HG03342 (cell line): ENCODE measurements around the gene RSPH10B2.
A peak's percentile ranks its signal among the peaks of the same experiment; 100 is the strongest.
"Not testable (repeated sequence)": the region's sequence is repeated elsewhere in the genome, so short reads cannot be mapped to it uniquely, and the experiment has no call there.

ENCODE experiments used
- ATAC-seq: cut with Tn5 transposase; IDR thresholded peaks from one replicate; pipeline ENCODE4 v1.9.1; 2021; ENCODE audit warnings: mild to moderate bottlenecking, moderate library complexity; ENCODE audit not compliant: unreplicated experiment

Gene RSPH10B2

GRCh38 chr7:6753964-6754363 is at the start of gene RSPH10B2:
TSS of gene RSPH10B2 (plus strand) at chr7:6754103. CDS start at chr7:6757678, 3,575 bp downstream.
- ATAC-seq: not testable (repeated sequence)

GRCh38 chr7:6705959-6706665 is 47.8 kb upstream of the RSPH10B2 start:
- ATAC-seq: peak; percentile 30

- ATAC-seq: peak; percentile 87
Measured at GRCh38 chr7:6706666-6707407, 47.1 kb upstream of the RSPH10B2 start, which contains the start of gene ZNF12. TSS of gene ZNF12 (minus strand) at chr7:6706947. CDS start at chr7:6705173, 1,774 bp downstream.

GRCh38 chr7:6708304-6708703 is 45.6 kb upstream of the RSPH10B2 start:
- no peak for ATAC-seq

- ATAC-seq: no peak
Measured at GRCh38 chr7:6709808-6710207, 44.1 kb upstream of the RSPH10B2 start.

DNA sequence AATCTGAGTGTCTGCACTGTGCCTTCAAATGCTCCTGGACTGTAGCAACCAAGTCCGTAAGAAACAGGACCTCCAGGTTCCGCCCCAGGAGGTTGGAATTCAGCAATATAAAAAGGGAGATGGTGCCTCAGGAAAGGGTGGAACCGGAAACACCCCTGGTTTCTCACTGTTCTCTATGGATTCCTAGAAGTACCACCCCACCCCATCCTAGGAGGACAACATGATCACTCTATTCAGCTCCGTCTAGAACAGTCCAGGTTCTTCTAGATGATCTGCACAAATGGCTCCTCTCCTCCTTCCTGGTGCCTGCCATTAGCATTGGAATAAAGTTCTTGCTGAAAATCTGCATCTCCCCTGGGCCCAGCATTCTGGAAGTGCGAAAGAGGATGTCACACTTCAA is 39.5 kb upstream of the RSPH10B2 start:
- no peak for ATAC-seq

GRCh38 chr7:6715898-6716297 is 38.0 kb upstream of the RSPH10B2 start:
- ATAC-seq: not testable (repeated sequence)

DNA sequence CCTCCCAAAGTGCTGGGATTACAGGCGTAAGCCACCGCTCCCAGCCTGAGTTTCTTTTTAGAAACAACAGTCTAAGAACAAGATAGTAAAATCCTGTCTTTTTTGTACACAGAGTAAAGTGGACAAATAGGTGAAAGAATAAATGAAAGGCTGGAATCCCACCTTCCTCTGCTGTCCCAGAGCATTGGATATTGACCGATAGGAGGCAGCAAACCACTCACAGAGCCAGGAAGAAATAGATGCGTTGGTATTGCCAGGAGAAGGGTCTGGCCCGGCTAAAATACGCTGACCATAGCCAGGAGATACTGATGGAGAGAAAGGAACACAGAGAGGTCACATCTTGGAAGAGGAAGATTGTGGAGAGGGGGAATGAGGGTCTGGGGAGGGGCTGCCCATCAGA is 35.8 kb upstream of the RSPH10B2 start:
- no peak for ATAC-seq

DNA sequence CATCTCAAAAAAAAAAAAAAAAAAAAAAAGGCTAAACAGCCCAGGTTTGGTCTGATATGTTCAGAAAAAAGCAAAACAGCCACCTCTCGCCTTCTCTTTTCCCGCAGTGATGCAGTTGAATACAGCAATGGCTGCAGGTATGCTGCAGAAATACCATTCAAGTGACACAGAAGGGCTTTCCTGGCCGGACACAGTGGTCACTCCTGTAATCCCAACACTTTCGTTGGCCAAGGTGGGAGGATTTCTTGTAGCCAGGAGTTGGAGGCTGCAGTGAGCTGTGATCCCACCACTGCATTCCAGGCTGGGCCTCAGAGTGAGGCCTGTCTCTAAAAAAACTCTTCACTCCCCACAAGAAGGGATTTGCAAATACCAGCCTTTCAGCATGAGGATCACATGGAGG is 29.6 kb upstream of the RSPH10B2 start:
- not testable (repeated sequence) for ATAC-seq

- ATAC-seq: peak; percentile 68
Measured at GRCh38 chr7:6725003-6725402, 28.9 kb upstream of the RSPH10B2 start.

DNA sequence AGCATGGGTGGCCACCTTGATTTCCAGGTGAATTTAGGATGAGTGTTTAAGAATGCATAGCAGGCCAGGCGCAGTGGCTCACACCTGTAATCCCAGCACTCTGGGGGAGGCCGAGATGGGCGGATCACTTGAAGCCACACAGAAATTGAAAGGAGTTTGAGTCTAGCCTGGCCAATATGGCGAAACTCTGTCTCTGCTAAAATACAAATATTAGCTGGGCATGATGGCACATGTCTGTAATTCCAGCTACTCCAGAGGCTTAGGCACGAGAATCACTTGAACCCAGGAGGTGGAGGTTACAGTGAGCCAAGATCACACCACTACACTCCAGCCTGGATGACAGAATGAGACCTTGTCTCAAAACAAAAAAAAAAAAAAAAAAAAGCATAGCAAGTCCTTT is 27.6 kb upstream of the RSPH10B2 start:
- ATAC-seq: not testable (repeated sequence)

DNA sequence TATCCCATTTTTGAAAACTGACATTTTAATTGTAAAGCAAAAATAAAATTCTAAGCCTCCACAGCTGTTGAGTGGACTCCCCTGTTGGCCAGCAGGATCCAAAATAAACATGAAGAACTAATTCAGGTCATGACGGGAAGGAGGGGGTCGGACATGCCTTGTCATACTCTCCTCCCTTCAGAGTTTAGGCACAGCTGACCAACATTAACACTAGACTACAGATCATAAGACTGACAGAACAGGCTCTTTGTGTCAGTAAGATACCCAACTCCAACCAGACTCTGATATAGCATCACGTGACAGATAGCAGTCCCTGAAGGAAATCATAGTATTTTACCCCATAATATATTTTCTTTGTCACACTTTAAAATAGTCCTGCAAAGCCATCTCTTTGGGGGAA is 26.2 kb upstream of the RSPH10B2 start:
- ATAC-seq: no peak

DNA sequence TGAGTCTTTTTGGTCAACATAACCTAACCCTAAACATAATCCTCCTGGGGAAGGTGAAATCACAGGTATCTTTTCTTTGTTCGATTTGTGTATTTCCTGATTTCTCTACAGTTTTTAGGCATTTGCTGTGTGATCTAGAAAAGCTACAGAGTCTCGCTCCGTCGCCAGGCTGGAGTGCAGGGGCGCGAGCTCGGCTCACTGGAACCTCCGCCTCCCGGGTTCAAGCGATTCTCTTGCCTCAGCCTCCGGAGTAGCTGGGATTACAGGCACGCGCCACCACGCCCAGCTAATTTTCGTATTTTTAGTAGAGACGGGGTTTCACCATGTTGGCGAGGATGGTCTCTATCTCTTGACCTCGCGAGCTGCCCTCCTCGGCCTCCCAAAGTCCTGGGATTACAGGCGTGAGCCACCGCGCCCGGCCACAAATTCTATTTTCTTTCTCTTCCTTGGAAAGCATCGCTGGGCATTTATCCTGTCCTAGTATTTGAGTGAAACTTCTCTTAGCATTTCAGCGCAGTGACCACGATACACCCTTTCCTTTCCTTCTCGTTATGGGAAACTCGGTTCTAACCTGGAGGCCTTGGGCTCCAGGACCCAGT is 24.9 kb upstream of the RSPH10B2 start:
- not testable (repeated sequence) for ATAC-seq

DNA sequence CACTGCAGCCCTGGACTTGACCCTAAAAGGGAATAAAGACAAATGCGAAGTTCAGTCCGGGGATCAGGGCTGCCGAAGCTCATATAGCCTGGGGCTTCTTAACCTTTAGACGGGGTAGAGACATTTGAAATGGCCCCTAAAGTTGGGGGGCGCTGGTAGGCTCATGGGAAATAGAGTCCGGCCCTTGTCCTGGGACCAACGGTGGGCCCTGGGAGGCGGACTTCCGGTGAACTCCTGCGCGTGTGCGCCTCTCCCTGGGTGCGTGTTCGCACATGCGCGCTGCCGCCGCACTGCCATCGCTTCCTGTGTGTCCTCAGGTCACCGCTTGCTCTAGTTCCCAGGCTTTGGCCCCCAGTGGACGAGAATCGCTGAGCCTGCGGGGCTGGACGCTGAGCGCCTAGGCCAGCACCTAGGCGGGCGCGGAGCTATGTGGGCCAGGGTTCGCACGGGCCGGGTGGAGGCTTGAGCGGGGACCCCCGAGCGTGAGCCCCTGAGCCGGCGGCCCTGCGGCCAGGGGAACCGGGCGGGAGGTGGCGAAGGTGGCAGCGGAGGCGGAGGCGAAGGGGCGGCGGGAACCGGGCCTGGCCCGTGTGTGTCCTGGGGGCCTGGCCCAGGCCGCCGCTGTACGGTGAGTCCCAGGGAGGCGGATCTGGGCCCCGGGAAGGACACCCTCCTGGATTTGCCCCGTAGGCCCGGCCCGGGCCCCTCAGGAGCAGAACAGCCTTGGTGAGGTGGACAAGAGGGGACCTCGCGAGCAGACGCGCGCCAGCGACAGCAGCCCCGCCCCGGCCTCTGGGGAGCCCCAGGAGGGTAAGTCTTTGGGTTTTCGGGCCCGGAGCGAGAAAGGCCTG is 24.2 kb upstream of the RSPH10B2 start:
- ATAC-seq: peak; percentile 82

GRCh38 chr7:6730343-6730633 is 23.6 kb upstream of the RSPH10B2 start:
- ATAC-seq: no peak

DNA sequence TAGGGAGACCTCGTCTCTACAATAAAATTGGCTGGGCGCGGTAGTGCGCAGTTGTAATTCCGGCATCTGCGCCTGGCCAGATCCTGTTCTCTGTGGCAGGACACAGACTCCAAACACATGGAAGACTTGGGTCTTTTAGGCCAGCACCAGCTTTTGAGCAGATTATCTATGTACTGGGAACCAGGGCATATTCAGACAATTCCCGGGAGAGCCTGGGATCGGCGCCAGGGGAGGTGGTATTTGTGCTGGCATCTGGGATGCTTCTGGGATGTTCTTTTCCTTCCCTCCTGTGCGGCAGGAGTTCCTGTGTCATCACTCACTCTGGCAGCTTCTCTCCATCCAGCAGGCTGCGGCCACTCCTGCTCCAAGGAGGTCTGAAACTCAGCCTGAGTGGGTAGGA is 15.5 kb upstream of the RSPH10B2 start:
- not testable (repeated sequence) for ATAC-seq

GRCh38 chr7:6744410-6745100 is 9.3 kb upstream of the RSPH10B2 start:
- ATAC-seq: not testable (repeated sequence)

DNA sequence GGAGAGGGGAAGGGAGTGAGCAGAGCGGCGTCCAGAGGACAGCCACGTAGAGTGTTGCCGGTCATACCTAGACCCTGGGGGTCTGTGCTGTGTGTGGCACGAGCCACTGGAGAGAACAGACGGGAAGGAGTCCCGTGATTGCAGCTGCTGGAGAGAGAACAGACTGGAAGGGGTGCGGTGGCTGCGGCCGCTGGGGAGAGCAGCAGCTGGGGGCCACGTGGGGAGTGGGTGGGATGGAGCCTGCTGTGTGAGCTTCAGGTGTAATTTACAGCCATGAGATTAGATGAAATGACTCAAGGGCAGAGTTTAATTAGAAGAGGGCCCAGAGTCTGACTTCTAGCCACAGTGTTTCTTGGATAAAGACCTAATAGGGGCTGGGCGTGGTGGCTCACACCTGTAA is 4.6 kb upstream of the RSPH10B2 start:
- not testable (repeated sequence) for ATAC-seq

DNA sequence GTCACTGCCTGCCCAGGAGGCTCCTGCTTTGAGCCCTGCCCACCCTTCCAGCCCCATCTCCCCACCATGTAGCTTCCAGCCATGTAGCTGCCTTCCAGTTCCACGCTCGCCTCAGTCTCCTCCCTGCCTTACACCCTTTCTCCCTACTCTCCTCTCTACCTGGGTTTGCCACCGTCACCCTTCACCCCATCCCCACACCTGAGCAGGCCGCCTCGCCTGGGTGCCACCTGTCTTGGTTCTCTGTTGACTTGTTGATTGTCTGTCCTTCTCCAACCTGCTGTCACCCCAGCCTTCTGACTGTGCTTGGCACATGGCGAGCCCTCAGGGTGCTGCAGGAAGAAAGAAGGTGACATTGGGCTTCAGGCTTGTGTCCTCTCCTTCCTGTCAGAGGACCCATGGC is 3.7 kb upstream of the RSPH10B2 start:
- not testable (repeated sequence) for ATAC-seq

DNA sequence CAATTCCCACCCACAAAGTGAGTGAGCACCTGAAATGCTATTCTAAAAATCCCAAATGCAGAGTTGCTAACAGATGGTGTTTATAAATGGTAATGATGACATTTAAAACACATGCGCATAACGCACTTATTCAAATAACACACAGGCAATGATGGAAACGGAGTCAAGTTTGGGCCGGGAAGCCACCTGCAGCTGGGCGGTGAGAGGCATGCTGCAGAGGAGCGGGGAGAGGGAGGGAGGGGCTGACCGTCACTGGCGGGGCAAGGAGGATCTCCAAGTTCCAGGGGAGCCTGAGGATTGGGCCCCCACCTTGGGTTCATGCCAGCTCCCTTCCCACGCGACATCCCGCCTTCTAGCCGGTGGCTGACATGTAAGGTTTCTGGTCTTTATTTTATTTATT is 7.3 kb downstream of the RSPH10B2 start:
- not testable (repeated sequence) for ATAC-seq
